Stimulated activated CD4-positive, alpha-beta T cell treated with anti-CD3 and anti-CD28 coated beads, Interleukin-12 subunit alpha, Interleukin-12 subunit beta, amount 100 ng/mL, for 24 hours (primary cell): ENCODE measurements around the gene NFIA.

ENCODE experiments used
- DNase-seq, 2 experiments: peaks; one replicate each; pipeline ENCODE4 v3.0.0-alpha.2; 2020; ENCODE audit warnings: low read depth in 2 of 2

NFIA gene

DNA sequence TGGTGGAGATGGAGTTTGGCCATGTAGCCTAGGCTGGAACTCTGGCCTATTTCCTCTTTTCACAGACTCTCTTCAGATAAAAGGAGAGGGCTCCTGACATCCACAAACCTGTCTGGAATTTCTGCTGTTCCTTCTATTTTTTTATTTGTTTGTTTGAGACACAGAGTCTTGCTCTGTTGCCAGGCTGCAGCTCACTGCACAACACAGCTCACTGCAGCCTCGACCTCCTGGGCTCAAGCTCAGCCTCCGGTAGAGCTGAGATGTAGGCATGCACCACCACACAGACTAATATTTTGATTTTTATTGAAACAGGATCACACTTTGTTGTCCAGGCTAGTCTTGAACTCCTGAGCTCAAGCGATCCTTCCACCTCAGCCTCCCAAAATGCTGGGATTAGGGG is 411.6 kb downstream of the NFIA start:
- no peak for DNase-seq

DNA sequence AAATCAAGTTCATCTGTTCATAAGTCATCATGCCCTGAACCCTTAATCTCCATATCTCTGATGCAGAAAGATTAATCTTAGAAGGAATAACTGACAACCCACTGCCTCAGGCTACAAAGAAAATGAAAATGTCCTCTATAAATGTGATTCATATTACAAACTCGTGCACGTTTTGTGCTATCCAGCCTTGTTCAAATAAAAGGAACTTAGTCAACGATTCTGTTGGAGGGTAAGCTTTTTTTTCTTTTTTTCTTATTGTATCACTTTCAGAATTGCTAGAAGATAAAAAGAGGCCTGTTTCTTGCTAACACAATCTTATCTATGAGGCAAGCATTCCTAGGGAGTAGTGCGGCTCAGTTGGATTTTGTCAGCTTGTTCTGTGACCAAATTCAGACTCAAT is 414.1 kb downstream of the NFIA start:
- no peak for DNase-seq

DNA sequence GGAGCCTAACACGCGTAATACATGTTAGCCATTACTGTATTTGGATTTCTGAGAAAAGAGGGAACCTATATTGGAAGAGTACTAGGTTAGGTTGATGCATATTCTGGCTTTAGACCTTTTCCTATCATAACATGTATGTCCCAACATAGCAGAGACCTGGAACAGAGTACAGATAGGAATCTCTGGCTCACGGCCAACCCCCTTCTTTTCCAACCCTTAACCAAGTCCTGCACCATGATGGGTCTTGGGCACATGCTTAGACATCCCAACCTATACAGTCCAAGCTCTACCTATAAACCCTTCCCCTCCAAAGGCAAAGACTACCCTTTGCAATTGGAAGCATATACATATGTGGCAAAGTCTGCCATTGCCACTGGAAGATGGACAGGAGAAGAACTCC is 414.7 kb downstream of the NFIA start:
- DNase-seq, result no peak

DNA sequence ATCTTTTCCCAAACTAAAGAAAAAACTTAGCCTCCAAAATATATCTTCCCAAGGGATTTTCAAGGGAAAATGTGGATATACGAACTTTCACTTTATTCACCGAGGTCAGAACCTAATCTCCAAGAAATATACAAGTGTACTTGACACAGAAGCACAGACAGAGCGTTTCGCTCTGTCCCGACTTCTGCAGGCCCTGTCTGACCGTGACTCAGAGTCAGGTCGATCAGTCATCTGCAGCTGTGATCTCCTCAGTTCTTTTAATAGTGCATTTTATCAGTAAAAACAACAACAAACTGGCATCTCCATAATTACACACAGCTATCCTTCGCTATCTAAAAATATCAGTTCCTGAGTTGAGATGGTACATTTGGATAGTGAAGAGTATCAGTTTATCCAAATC is 416.0 kb downstream of the NFIA start:
- no peak for DNase-seq

DNA sequence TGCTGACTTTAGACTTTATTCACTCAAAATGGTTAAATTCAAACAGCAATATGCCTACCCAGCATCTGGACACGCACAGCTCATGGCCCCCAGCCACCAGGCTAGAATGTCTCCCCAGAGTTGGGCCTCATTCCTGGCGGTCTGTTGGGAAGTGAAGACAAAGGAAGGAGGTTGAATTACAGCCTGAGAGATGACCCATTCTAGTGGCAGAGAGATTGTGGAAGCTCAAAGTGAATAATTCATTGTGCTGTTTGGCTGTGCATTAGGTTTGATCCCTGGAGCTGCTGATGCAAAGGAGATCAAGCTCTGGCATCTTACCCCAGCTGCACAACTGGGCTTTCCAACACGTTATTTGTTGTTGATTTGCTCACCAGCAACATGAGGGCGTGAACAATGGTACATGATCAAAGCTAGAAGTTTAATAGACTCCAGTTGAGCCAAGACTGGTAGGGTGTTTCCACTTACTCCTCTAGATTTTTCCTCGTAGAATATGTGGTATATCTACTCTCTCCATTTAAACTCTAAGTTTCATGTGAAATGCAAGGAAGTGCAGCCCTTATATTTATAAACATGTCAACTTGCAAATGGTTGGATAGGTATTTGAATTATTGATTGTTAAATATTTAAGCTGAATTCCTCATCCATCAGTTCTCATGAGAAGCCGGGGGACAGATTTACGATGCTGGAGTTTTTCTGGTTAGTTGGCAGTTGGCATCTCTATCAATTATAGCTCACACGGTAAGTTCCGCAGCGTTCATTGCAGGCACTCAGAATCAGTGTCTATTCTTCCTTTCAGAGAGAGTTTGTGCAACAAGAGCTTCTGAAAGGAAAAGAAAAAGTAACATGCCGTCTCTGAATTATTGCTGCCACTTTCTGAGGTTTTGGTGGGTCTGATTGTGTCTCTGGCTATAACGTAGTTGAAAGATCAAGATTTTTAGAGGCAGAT is 419.9 kb downstream of the NFIA start:
- no peak for DNase-seq

DNA sequence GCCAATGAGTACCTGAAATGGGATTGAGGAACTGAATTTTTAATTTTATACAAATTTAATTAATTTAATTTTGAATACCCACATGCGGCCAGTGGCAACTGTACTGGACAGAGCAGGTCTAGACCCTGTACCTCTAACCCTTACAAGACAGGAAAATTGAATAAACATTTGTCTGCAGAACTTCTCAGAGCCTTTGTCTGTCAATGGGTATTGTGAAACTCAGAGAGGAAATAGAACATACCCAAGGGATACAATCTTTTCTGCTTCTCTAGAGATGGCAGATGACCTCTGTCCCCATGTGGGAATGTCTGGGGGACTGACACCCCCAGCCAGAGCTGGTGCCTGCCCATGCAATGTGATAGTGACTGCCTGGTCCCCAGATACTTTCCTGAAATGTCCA is 421.9 kb downstream of the NFIA start:
- no peak for DNase-seq

DNA sequence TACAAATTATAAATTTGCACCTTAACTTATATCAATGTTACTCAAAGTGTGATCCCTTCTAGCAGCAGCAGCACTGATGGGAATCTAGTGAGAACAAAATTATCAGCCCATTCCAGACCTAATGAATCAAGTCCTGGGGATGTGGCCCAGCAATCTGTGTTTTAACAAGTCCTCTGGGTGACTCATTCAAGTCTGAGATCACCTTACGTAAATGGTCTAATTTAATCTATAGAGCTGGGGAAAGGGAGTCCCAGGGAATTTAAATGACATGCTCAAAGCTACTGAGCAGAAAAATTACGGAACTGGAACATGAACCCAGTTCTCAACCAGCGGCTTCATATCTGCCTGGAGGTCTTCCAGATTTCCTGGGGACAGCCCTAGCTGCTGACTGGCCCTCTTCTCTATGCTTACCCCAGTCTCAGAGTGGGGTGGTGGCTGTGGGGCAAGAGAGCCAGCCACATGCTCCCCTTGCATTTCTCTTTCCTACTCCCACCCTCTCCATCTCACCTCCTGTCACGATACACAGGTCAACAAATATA is 422.6 kb downstream of the NFIA start:
- DNase-seq, result no peak

DNA sequence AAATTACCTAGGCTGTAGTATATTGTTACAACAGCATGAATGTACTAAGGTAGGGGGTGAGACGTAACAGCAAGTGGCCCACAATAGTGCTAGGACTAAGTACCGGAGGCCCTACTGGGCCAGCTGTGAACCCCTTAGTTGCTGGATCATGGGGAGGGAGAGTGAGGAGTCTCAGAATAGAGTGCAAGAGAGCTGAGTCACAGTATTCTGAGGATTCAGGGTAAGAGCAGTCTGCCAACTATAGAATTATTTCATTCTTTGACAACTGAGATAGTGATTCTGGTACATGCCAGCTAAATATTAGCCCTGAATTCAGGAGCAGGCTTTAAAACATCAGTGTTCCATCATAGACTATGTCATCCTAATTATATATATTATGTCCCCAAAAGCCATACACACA is 423.9 kb downstream of the NFIA start:
- no peak for DNase-seq

DNA sequence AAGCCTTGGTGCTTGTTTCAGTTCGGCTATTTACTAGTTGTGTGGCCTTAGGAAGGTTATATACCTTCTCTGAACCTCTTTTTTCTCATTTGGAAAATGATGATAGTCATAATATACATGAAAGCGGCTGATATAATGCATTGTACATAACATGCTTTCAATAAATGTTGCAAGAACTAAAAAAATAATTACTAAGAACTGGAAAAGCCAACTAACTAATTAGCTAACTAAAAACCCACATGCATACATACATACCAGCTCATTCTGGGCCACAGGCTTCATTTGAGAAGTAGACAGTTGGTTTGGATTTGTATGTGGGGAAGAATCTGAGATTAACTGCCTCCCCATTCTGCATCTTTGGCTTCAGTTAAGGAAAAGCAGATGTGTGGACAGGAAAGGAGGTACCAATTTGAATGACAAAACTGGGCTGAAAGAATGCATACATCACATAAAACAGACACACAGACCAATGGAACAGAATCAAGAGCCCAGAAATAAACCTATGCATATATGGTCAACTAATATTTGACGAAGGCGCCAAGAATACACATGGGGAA is 424.7 kb downstream of the NFIA start:
- DNase-seq, result no peak
